ENCODE data around the gene REEP2. TPM values are rescaled to one million over a fixed set of nuclear protein-coding genes. Genes with fewer than 3 reads are reported as not detected.

Gene REEP2
- total RNA-seq, 1 donor from 2014 or later: 5.2 TPM

DNA sequence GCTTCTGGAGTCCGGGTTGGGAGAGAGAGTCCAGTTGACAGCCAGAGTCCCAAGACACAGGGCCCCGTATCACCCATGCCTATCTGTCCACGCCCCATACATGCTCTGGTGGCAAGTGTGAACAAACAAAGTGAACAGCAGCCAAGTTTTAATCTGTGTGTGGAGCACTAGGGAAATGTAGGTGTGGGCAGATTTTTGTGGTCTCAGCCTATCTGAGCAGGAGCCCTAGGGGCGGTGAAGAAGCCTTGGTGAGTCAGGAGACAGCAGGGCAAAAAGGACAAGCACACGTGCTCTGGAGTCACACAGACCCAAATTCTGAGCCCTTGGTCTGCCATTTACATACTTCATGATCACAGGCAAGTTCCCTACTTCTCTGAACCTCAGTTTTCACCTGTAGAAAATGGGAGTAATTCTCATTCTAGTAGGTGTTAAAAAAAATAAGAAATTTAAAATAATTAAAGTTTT is 49.7 kb downstream of the REEP2 start:
- ATAC-seq: no peak
- DNase-seq (ENCODE audit: missing footprints): no peak
- intact Hi-C loops (cut with DNase I): no loop called here

DNA sequence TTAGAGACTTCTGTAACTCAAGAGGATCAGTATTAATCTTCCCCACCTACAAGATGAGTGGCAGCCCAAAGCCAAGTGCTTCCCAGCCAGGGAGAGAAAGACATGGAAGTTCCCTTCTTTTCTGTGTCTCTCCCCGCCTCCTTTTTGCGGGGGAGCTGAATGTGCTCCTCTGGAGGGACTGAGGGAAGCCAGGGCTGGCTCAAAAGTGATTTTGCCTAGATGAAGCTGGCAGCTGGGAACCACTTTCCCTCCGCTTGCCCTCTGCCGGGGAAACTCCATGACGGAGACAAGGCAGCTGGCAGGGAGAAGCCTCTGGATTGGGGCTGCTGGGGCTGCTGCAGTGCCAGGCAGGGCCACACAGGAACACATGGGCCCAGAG is 50.8 kb downstream of the REEP2 start:
- ATAC-seq (no peak), DNase-seq (ENCODE audit: missing footprints) (no peak)
- intact Hi-C loops (cut with DNase I): no loop called here

DNA sequence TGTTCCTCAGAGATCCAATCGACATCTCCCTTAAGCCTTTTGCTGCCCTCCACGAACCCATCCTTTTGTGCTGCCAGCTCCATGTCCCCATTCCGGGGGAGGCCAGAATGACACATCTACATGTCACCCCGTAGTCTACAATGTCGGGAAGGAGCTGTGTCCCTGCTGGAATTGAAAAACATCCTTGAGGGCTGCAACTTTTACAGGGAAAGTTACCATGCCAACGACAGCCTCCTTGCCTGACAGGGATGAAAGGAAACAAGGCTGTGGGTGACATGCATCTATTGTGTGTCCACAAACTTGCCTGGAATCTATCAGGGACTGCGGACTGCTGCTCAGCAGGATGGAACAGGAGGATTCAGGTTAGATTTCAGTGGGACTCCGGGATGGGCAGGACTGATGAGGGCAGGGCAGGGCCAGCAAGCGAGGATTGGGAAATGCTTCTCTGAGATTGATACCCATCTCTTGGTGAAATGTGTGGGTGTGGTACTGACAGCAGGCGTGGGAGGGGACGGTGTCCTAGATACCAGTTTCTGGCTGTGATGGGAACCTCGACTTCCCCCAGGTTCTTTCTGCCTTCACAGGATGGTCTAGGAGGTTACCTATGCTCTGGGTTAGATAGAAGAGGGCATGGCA is 51.9 kb downstream of the REEP2 start:
- no peak for DNase-seq (ENCODE audit: missing footprints)
- intact Hi-C loops (cut with DNase I): no loop called here
- no peak for ATAC-seq

DNA sequence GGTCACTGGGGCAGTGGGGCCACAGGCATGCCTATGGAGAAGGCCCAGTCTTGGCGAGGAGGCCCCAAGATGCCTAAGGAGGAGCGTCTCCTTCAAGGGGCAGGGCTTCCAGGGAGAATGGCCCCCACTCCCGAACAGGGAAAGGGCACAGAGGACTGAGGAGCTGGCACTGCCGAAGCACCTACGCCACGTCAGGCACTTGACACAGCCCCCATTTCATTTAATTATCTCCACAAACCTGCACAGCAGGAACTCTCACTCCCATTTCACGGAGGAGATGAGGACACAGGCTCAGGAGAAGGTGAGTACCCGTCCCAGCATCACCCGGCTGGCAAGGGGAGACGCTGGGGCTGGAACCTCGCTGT is 52.4 kb downstream of the REEP2 start:
- DNase-seq (ENCODE audit: missing footprints) (no peak), ATAC-seq (no peak)
- intact Hi-C loops (cut with DNase I): no loop called here

DNA sequence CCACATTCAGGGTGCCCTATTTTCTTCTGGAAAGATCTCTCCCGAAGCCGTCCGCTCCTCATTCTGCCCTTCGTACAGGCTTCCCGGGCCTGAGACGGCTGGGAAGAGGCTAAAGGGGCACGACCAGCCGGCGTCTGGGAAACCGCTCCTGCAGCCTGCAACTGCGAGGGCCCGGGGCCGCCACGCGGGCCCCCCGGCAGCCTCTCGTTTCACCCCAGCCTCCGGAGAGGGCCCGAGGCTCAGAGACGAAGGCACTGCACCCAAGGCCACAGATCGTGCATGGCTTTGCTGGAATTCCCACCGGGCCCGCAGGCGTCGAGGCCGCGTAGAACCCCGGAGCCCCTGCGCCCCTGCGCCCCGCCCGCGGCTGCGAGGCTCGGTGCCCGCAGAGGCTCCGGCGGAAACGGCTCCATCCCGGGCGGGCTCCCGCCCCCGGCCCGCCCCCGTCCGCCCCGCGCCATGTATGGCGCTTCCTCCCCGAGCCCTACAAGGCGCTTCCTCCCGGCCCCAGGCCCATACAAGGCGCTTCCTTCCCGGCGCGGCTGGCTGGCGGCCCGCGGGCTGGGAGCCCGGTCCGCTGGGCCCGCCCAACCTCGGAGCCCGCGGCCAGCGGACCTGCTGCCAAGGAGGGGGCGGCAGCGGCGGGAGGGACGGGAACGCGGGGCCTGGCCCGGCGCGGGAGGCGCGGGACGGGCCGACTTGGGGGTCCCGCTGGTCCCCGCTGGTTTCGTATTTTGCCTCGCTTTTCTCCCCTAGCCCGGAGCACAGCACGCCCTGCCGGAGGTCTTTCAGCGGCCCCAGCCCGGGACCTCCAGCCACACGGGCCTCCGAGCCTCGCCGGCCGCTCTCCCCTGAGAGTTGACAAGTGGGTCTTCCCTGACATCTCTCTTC is 53.1 kb downstream of the REEP2 start:
- DNase-seq (ENCODE audit: missing footprints): peak; percentile 96
- ATAC-seq: peak; percentile 99
- intact Hi-C loops (cut with DNase I): loop anchor here (1.0 kb wide), 1 partner anchor 27 kb away; the partner anchor contains the start of gene EGR1

DNA sequence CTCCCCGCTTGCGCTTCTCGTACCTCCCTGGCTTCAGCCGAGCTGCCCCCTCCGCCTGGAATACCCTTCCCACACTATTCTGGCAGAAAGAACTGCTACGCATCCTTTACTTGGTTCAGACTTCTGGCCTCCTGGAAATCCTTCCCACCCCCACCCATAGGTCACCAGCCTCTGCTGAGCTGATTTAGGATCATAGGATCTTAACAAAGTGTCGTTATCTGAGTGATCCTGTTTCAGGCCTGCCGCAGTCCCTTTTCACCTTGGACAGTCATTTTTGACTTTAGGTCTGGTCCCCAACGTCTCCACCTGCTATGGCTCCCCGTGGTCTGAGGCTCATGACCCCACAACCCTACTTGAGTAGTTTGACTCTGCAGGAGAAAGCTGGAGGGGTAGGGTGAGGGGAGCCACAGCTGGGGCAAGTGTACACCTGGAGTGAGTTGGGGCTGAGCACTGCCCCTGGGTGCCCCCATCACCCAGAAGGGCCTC is 53.7 kb downstream of the REEP2 start:
- ATAC-seq: no peak
- intact Hi-C loops (cut with DNase I): loop anchor here (1.0 kb wide), 1 partner anchor 27 kb away; the partner anchor contains the start of gene EGR1
- DNase-seq (ENCODE audit: missing footprints): no peak

DNA sequence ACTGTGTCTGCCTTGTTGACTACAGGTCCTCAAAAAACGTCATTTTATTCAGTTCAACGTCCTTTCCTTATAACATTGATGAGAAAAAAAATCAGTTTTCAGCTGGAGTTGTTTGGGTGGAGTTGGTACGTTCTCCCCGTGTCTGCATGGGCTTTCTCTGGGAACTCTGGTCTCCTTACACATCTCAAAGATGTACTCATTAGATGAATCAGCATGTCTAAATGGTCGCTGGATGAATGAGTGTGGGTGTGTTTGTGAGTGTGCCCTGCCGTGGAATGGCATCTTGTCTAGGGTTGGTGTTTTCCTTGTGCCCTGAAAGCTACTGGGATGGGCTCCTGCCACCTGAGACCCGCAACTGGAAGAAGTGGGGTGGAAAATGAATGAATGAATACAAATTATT is 56.5 kb downstream of the REEP2 start:
- no peak for DNase-seq (ENCODE audit: missing footprints)
- intact Hi-C loops (cut with DNase I): no loop called here
- no peak for ATAC-seq

Other genes with a start within 250 kb of the REEP2 start
- 16.0 TPM for gene CDC23, start 225.7 kb upstream of the REEP2 start, total RNA-seq
- gene GFRA3, start 164.4 kb upstream of the REEP2 start, total RNA-seq: 1.4 TPM
- gene CDC25C, start 107.3 kb upstream of the REEP2 start, total RNA-seq: 0.24 TPM
- gene FAM53C, start 100.8 kb upstream of the REEP2 start, total RNA-seq: 30.8 TPM
- 36.3 TPM for gene KDM3B, start 86.4 kb upstream of the REEP2 start, total RNA-seq
- gene EGR1, start 26.4 kb downstream of the REEP2 start, total RNA-seq: 5.5 TPM
- 90.6 TPM for gene ETF1, start 104.2 kb downstream of the REEP2 start, total RNA-seq
- gene HSPA9, start 136.3 kb downstream of the REEP2 start, total RNA-seq: 308 TPM